GM19324 (cell line): Measurements from ENCODE around the gene SLC38A1.
A peak's percentile ranks its signal among the peaks of the same experiment; 100 is the strongest.

ENCODE experiments used
- ATAC-seq: cut with Tn5 transposase; IDR thresholded peaks from one replicate; pipeline ENCODE4 v1.9.1; 2021; ENCODE audit warnings: mild to moderate bottlenecking, moderate library complexity; ENCODE audit not compliant: unreplicated experiment, low FRiP score

Gene SLC38A1

GRCh38 chr12:46147144-46147543, 121.7 kb downstream of the SLC38A1 start:
- peak; percentile 82 for ATAC-seq

- ATAC-seq, result no peak
These were observed 123.0 kb downstream of the SLC38A1 start for GRCh38 chr12:46145881-46146280.

- no peak for ATAC-seq
These were observed 124.4 kb downstream of the SLC38A1 start for GRCh38 chr12:46144433-46144832.

- ATAC-seq, result no peak
These were observed 132.6 kb downstream of the SLC38A1 start for GRCh38 chr12:46136249-46136648.

- ATAC-seq, result no peak
These were observed 133.1 kb downstream of the SLC38A1 start for GRCh38 chr12:46135750-46136149.

- no peak for ATAC-seq
These were observed 134.0 kb downstream of the SLC38A1 start for GRCh38 chr12:46134852-46135251.

- ATAC-seq, result no peak
These were observed 134.5 kb downstream of the SLC38A1 start for GRCh38 chr12:46134205-46134811.

- no peak for ATAC-seq
These were observed 135.1 kb downstream of the SLC38A1 start for GRCh38 chr12:46133751-46134150.
